Anterior cingulate cortex (tissue), 58 donors: ENCODE results near the gene CAB39.

Experiments
- DNase-seq, 58 donors: peaks; one replicate each; lab custom pipeline; 2025; lab: John Stamatoyannopoulos, UW

The CAB39 gene

DNA sequence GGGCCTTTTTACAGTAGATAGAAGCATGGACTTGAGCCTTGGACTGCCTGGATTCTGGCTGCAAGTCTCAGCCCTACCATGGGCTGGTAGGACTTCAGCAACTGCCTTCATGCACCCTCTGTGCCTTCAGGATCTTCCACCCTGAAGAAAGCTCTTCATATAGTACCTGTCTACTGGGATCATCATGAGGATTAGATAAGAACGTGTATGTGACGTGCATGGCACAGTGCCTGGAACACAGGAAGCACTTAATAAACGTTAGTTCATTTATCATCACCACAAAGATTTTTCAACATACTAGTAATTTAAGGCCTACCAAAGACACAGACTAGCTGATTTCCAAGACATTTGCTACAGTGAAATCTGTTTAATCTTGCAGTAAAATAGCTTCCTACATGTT, 98.9 kb downstream of the CAB39 start:
- DNase-seq, result no peak

GRCh38 chr2:230812033-230812432, 99.4 kb downstream of the CAB39 start:
- no peak for DNase-seq

DNA sequence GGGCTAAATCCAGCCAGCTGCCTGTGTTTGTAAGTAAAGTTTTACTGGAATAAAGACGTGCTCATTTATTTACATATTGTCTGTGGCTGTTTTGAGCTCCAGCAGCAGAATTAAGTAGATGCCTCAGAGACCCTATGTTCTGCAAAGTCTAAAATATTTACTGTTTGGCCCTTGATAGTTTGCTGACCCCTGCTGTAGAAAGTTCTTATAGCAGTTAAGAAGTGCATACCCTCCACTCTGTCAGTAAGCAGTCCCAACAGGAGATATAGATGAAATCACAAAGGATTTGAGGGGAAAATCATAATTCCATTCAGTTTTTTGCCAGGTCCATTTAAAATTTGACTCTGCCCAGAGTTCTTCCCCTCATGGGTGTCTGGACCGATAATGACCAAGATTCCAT, 102.0 kb downstream of the CAB39 start:
- DNase-seq, result no peak

DNA sequence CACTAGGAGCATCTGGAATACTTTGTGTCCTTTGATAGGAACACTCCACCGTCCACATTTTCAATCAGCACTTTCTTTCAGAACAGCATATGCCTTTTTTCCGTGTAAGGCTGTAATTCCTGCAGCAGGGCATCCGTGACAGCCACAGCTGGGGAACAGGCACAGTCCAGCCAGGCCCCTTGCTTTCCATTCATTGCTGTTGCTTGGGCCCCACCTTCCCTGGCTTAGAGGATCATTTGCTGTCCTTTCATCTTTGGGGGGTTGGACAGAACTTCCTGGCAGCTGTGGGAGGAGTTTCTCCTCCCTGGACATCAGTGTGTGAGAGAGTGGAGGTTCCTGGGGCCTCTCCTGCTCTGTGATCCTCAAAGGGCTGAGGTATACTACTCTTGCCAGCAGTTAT, 102.4 kb downstream of the CAB39 start:
- no peak for DNase-seq

GRCh38 chr2:230816735-230817134, 104.1 kb downstream of the CAB39 start:
- DNase-seq, result peak in 4 of 58 donors; percentile 4 to 11 (median 6)

DNA sequence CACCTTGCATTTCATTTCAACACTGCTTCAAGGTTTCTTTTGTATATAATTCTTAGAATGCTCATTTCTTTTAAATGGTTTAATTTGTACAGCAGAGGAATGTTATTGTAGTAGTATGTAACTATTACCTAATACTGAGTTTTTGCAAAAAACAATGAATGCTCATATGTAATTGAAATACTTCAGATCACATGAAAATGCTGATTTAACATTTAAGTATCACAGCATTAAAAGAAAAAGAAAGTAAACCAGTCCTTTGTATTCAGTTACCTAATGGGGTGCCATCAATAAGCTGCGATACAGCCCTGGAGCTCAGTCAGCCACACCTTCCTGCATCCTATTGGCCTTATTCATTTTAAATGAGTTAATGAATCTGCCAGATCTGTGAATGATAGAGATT, 106.8 kb downstream of the CAB39 start:
- no peak for DNase-seq

DNA sequence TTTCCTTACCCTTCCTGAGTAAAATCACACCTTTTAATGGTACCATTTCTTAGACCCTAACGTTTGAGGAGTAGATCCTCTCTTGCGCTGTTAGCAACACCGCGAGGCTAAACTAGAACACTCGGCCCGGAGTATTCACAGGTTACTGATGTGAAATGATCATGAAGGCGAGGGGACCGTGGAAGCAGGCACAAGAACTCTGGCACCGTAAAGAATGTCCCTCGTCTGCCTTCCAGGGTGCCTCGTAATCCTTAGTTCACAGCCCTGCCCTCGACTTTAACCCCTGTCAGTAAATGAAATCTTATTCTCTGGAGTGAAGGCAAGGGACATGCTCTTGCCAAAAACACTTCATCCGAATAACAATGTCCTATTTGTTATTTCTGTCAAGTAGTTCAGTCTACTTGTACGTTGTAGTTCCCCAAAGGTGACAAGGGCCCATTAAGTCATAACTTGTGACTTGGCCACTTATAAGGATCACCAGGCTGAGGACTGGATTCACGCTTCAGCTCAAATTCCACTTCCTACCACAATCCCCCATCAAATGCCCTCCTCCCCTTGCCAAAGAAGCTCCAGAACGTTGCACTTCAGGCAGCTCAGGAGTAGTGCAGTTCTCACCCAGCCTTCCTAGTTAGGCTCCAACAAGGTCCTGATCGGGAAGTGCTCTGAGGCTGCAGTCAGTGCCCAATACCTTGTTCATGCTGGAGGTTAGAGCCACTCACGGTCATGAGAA, 108.8 kb downstream of the CAB39 start:
- no peak for DNase-seq

DNA sequence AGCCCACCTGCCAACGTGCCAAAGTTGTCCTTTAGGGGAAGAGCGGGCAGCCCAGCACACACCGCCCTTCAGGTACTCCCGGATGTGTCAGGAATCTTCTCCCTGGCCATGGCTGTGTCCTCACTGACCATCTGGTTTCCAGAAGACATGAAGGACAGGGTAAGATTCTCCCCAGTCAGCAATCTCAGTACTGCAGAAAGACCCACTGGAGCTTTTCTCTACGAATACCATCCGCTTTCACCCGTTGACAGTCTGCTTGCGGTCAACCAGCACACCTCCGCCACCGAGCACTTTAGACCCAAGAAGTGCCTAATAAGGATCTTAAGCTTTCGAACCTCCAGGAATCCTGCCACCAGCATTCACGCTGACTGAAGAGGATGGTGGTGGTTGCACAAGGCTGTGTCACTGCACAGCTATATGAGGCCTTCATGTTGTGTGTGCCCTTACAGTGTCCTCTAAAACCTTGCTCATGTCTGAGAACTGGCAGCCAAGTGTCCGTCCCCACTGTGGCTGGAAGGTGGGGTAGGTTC, 109.4 kb downstream of the CAB39 start:
- peak in 1 of 58 donors; percentile 6 for DNase-seq

GRCh38 chr2:230823264-230823964, 110.8 kb downstream of the CAB39 start:
- no peak for DNase-seq

- peak in 44 of 58 donors; percentile 5 to 82 (median 30) for DNase-seq
Observed at GRCh38 chr2:230824406-230824978, 111.8 kb downstream of the CAB39 start.

- DNase-seq, result no peak
Observed at GRCh38 chr2:230825354-230825753, 112.7 kb downstream of the CAB39 start.

DNA sequence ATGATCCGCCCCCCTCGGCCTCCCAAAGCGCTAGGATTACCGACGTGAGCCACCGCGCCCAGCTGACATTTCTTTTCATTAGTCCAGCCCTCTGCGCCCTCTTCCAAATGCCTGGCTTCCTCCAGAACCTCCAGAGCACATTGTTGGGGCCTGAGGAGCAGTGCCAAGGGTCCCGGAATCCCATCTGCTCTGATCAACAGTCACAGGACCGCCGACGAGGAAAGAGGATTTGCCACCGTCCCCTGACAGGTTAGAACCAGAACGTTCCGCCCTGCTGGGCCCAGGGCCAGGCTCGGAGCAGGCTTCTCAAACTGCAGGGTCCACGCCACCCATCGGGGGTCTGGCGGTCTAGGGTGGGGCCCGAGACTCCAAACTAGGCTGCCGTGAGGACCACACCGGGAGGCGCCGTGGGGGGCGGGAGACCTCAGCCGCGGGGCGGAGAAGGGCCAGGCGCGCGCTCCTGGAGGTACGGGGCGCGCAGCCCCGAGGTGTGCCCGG, 115.2 kb downstream of the CAB39 start:
- DNase-seq, result no peak

DNA sequence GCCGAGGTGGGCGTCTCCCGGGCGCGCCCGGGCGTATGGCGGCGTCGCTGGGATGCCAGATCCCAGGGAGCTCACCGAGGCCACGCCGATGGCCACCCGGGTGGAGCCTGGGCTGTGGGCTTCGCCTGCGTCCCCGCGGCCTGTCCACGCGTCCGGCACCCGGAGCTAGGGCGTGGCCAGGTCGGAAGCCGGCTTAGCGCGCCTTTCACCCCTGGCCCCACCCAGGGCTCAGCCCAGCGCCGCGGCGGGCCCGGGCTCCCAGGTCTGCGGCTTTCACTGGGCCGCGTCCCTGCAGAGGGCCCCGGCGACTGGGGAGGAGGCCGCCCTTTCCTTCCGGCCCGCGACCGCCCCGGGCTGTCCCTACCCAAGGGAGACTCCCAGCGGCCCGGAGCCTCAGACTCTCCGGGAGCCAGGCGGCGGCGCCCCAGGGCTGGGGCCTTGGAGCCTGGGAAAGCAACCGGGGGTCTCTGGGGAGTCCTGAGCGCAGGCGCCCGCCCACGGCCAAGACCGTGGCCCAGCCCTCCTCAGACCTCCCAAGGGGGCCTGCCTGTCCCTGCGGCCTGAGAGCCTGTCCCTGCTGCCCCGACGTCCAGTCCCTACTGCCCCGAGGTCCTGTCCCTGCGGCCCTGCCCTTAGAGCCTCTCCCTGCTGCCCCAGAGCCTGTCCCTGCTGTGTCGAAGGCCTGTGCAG, 115.8 kb downstream of the CAB39 start:
- no peak for DNase-seq

- no peak for DNase-seq
Observed at GRCh38 chr2:230829293-230829692, 116.7 kb downstream of the CAB39 start.

DNA sequence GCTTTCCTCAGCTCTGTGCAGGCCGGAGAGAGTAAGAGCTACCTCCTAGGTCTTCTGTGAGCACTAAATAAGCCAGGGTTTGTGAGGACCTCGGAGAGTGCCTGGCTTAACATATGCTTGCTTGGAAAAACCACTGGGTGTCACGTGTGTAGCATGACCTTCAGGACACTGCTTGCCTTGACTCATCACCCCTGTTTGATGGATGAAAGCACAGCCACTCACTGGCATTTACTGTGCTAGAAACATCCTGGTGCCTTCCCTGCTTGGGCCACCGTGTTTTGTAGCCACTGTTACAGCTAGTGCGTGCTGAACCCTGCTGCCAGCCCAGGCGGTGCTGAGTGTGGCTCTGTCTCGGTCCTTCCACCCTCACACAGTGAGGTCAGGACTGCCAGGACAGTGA, 117.3 kb downstream of the CAB39 start:
- DNase-seq, result no peak

GRCh38 chr2:230830428-230830827, 117.8 kb downstream of the CAB39 start:
- no peak for DNase-seq

DNA sequence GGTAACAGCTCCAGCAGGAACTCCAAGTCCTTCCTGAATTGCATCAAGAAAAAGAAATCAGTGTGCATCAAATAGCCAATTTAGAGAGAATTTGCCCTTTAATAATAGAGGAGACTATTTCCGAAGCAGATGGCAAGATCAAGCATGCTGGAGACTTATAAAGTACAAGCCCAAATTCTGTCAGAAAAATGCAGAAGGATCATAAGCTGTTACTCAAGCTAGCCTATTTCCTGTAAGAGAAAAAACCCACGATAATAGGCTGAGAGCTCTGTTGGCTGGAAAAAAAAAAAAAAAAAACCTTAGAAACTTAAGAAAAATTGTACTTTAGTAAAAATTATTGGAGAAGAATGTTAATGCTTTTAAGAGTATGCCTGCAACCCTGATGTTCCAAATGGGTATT, 127.7 kb downstream of the CAB39 start:
- no peak for DNase-seq

DNA sequence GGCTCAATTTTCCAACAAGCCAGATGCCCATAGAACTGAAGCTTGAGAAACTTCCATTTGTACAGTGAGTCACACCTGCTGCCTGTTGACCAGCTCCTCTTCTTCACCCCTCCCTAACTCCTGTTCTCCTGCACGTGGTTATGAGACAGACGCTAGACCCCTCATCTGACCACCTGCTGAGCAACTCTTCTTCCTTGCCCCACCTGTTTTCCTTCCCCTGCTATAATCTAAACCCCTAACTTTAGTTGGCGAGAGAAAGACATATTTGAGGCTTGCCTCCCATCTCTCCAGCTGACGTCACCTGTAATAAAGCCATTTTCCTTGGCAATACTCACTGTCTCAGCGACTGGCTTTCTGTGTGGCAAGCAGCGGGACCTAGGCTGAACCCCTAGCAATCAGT, 129.8 kb downstream of the CAB39 start:
- no peak for DNase-seq

- DNase-seq, result no peak
Observed at GRCh38 chr2:230843132-230843531, 130.5 kb downstream of the CAB39 start.

DNA sequence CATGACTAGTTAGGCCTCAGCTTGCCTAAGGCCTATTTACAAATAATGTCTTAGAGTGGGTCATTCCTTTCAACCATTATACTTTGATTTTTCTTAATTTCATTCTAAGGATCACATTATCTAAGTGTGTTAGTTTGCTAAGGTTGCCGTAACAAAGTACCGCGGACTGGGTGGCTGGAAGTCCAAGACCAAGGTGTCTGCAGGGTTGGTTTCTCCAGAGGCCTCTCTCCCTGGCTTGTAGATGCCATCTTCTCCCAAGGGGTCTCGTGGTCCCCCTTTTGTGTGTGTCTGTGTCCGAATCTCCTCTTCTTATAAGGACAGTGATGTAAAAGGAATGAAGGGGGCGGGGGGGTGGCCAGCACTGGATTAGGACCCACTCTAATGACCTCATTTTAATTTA, 133.7 kb downstream of the CAB39 start:
- DNase-seq, result no peak

DNA sequence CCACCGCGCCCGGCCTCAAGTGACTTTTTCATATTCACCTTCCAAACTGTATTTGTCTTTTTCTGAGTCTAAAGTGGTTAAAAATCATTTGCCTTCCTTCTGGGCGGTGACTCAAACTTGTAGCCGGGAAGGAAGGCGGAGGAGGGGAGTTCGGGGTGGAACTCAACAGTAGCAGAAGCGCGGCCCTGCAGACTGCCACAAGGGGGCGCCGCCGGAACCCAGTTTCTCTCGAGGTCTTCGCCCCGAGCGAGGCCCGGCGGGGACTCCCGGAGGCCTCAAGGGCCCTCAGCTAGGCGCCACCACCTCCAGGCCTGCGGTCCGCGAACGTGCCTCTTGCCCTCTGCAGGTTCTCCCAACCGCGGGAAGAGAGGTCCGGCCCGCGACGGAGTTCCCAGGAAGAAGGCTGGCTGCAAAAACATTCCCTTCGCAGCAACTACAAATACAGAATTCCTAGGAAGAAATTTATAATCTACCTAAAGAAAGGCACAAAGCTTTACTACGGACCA, 135.3 kb downstream of the CAB39 start:
- DNase-seq, result peak in 56 of 58 donors; percentile 20 to 95 (median 64)
